ENCODE data around the gene DCANP1.
A peak's percentile ranks its signal among the peaks of the same experiment; 100 is the strongest.
"Not testable (repeated sequence)": the region's sequence is repeated elsewhere in the genome, so short reads cannot be mapped to it uniquely, and the experiment has no call there.

DCANP1 gene

GRCh38 chr5:135447298-135447929 is at the start of gene DCANP1:
TSS of gene DCANP1 (minus strand) at chr5:135447348. CDS start at chr5:135447108, 240 bp downstream.
- no peak for DNase-seq

- not testable (repeated sequence) for DNase-seq
These were observed 48.4 kb upstream of the DCANP1 start for GRCh38 chr5:135495531-135495930.

GRCh38 chr5:135494196-135494595 is 47.0 kb upstream of the DCANP1 start:
- DNase-seq = no peak

- peak in 3 of 58 donors; percentile 13 to 35 (median 25) for DNase-seq
These were observed 46.4 kb upstream of the DCANP1 start for GRCh38 chr5:135493406-135494180.

GRCh38 chr5:135492319-135492626 is 45.1 kb upstream of the DCANP1 start:
- no peak for DNase-seq

GRCh38 chr5:135491552-135492318 is 44.6 kb upstream of the DCANP1 start:
- no peak for DNase-seq

- no peak for DNase-seq
These were observed 43.9 kb upstream of the DCANP1 start for GRCh38 chr5:135491038-135491551.

GRCh38 chr5:135490245-135491037 is 43.3 kb upstream of the DCANP1 start:
- DNase-seq = no peak

GRCh38 chr5:135489466-135490244 is 42.5 kb upstream of the DCANP1 start:
- DNase-seq = no peak

GRCh38 chr5:135488727-135489465 is 41.7 kb upstream of the DCANP1 start:
- peak in 46 of 58 donors; percentile 17 to 74 (median 44) for DNase-seq

- DNase-seq = no peak
These were observed 40.8 kb upstream of the DCANP1 start for GRCh38 chr5:135487839-135488514.

GRCh38 chr5:135487037-135487395 is 39.9 kb upstream of the DCANP1 start:
- DNase-seq = no peak

- no peak for DNase-seq
These were observed 39.2 kb upstream of the DCANP1 start for GRCh38 chr5:135486131-135487036.

GRCh38 chr5:135484674-135485086 is 37.5 kb upstream of the DCANP1 start:
- no peak for DNase-seq

- no peak for DNase-seq
These were observed 36.1 kb upstream of the DCANP1 start for GRCh38 chr5:135483254-135483653.

- no peak for DNase-seq
These were observed 35.3 kb upstream of the DCANP1 start for GRCh38 chr5:135482381-135482933.

- DNase-seq = no peak
These were observed 34.8 kb upstream of the DCANP1 start for GRCh38 chr5:135481909-135482311.

GRCh38 chr5:135481387-135481786 is 34.2 kb upstream of the DCANP1 start:
- DNase-seq = no peak
